MM.1S (cell line): ENCODE data around the gene PDE1A.
A peak's percentile ranks its signal among the peaks of the same experiment; 100 is the strongest.

ENCODE experiments used
- DNase-seq: peaks from one replicate; pipeline ENCODE4 v3.0.0-alpha.2; 2015
- H2AFZ ChIP-seq: fragments of 300-600 bp; sonication (generic); 2 replicates; pipeline ENCODE4 v1.6.0; 2016; ENCODE audit warnings: antibody characterized with exemption, low read length
- H3F3A ChIP-seq: fragments of 300-600 bp; sonication (generic); 2 replicates; pipeline ENCODE4 v1.6.1; 2016; ENCODE audit warnings: mild to moderate bottlenecking, antibody characterized with exemption, low read length, moderate library complexity, mixed read lengths; ENCODE audit not compliant: insufficient read depth
- H3K27ac ChIP-seq: fragments of 300-600 bp; sonication (generic); 2 replicates; pipeline ENCODE4 v1.5.1; 2016; ENCODE audit warnings: mild to moderate bottlenecking, low read length
- H3K27me3 ChIP-seq: fragments of 300-600 bp; sonication (generic); replicated peaks from 2 replicates; pipeline ENCODE4 v1.6.0; 2016; ENCODE audit warnings: low read length; ENCODE audit not compliant: insufficient read depth
- H3K36me3 ChIP-seq: fragments of 300-600 bp; sonication (generic); replicated peaks from 2 replicates; pipeline ENCODE4 v1.6.1; 2016; ENCODE audit warnings: mild to moderate bottlenecking, low read length, mixed read lengths; ENCODE audit not compliant: insufficient read depth
- H3K4me1 ChIP-seq: fragments of 300-600 bp; sonication (generic); 2 replicates; pipeline ENCODE4 v1.6.1; 2016; ENCODE audit warnings: low read length, mixed read lengths
- H3K4me2 ChIP-seq: fragments of 300-600 bp; sonication (generic); 2 replicates; pipeline ENCODE4 v1.6.0; 2016; ENCODE audit warnings: low read depth, low read length
- H3K4me3 ChIP-seq: fragments of 300-600 bp; sonication (generic); 2 replicates; pipeline ENCODE4 v1.5.1; 2016; ENCODE audit warnings: low read length, mixed read lengths
- H3K79me2 ChIP-seq: fragments of 300-600 bp; sonication (generic); 2 replicates; pipeline ENCODE4 v1.6.1; 2016; ENCODE audit warnings: mixed run types, low read length, mixed read lengths
- H3K9ac ChIP-seq: fragments of 300-600 bp; sonication (generic); 2 replicates; pipeline ENCODE4 v1.6.1; 2016; ENCODE audit warnings: low read length, mixed read lengths
- H3K9me2 ChIP-seq: fragments of 300-600 bp; sonication (generic); replicated peaks from 2 replicates; pipeline ENCODE4 v1.6.1; 2016; ENCODE audit warnings: mild to moderate bottlenecking, low read length, mixed read lengths; ENCODE audit not compliant: insufficient read depth
- H3K9me3 ChIP-seq: fragments of 300-600 bp; sonication (generic); replicated peaks from 2 replicates; pipeline ENCODE4 v1.6.1; 2016; ENCODE audit warnings: mild to moderate bottlenecking, low read length, mixed read lengths; ENCODE audit not compliant: insufficient read depth
- H4K20me1 ChIP-seq: fragments of 300-600 bp; sonication (generic); 2 replicates; pipeline ENCODE4 v1.6.1; 2016; ENCODE audit warnings: mild to moderate bottlenecking, low read length, moderate library complexity, mixed read lengths; ENCODE audit not compliant: insufficient read depth
- CTCF ChIP-seq: fragments of 300-600 bp; sonication (generic); IDR thresholded peaks from 2 replicates; pipeline ENCODE4 v1.5.1; 2016; ENCODE audit warnings: antibody characterized with exemption, low read length, mixed read lengths
- EZH2 ChIP-seq: fragments of 300-600 bp; sonication (generic); optimal IDR thresholded peaks from 2 replicates; pipeline ENCODE3; 2017; ENCODE audit warnings: low read depth, mild to moderate bottlenecking, antibody characterized with exemption, low read length, mixed read lengths
- EZH2phosphoT487 ChIP-seq: fragments of 300-600 bp; sonication (generic); IDR thresholded peaks from 2 replicates; pipeline ENCODE4 v1.6.1; 2018; ENCODE audit warnings: antibody characterized with exemption, low read length

Gene PDE1A

GRCh38 chr2:182173944-182174622 is 252.8 kb downstream of the PDE1A start:
- peak; percentile 75 for DNase-seq
- Histone ChIP-seq H3K4me1 (peaks cover 18% of the 10 kb centered on the region), H3K4me3 (peak overlapping the region; percentile 9; the same call in 1 of the 2 replicates), H3K36me3 (no peaks in the 10 kb centered on the region), H4K20me1 (no peaks in the 10 kb centered on the region), H3K27me3 (no peaks in the 10 kb centered on the region), H3K9me3 (no peaks in the 10 kb centered on the region), H3K4me2 (peak overlapping the region; percentile 36), H2AFZ (peak overlapping the region; percentile 13; the same call in 1 of the 2 replicates), H3F3A (peaks cover 4% of the 10 kb centered on the region), H3K9me2 (no peaks in the 10 kb centered on the region), H3K79me2 (no peaks in the 10 kb centered on the region), H3K27ac (peak overlapping the region; percentile 7; the same call in 1 of the 2 replicates), H3K9ac (no peak overlapping the region)
- no peak for TF ChIP-seq EZH2phosphoT487

GRCh38 chr2:182170341-182170740 is 256.5 kb downstream of the PDE1A start:
- H3K79me2 ChIP-seq, result no peaks in the 10 kb centered on the region
- H3K4me2 ChIP-seq, result 0 out of 2 replicates have a peak overlapping the region, but pooled peaks have one; percentile 7
- H3F3A ChIP-seq, result peaks cover 16% of the 10 kb centered on the region
- peak; percentile 52 for DNase-seq
- H3K9me3 ChIP-seq, result no peaks in the 10 kb centered on the region
- H3K4me3 ChIP-seq, result no peak overlapping the region
- H3K36me3 ChIP-seq, result no peaks in the 10 kb centered on the region
- H3K27me3 ChIP-seq, result no peaks in the 10 kb centered on the region
- no peak overlapping the region for H3K27ac ChIP-seq
- H3K9me2 ChIP-seq, result no peaks in the 10 kb centered on the region
- TF ChIP-seq EZH2phosphoT487, result no peak
- no peak for TF ChIP-seq EZH2
- TF ChIP-seq CTCF, result no peak
- no peaks in the 10 kb centered on the region for H4K20me1 ChIP-seq
- H2AFZ ChIP-seq, result no peak overlapping the region
- H3K9ac ChIP-seq, result no peak overlapping the region
- peaks cover 39% of the 10 kb centered on the region for H3K4me1 ChIP-seq

GRCh38 chr2:182167882-182168281 is 259.0 kb downstream of the PDE1A start:
- Histone ChIP-seq H4K20me1 (no peaks in the 10 kb centered on the region), H3K4me2 (peak overlapping the region; percentile 50), H3K4me3 (0 out of 2 replicates have a peak overlapping the region, but pooled peaks have one; percentile 3), H3K27me3 (no peaks in the 10 kb centered on the region), H3K27ac (peak overlapping the region; percentile 59; the same call in 1 of the 2 replicates), H3K9me2 (no peaks in the 10 kb centered on the region), H3K9me3 (no peaks in the 10 kb centered on the region), H3K36me3 (no peaks in the 10 kb centered on the region), H3K4me1 (peaks cover 33% of the 10 kb centered on the region), H3K9ac (peak overlapping the region; percentile 12; the same call in 1 of the 2 replicates), H3K79me2 (no peaks in the 10 kb centered on the region), H2AFZ (peak overlapping the region; percentile 1; the same call in 1 of the 2 replicates), H3F3A (peaks cover 12% of the 10 kb centered on the region)
- peak; percentile 91 for DNase-seq
- TF ChIP-seq EZH2phosphoT487 (no peak), CTCF (no peak), EZH2 (no peak)

GRCh38 chr2:182166841-182167240 is 260.0 kb downstream of the PDE1A start:
- H3K9me3 ChIP-seq, result no peaks in the 10 kb centered on the region
- H3K27ac ChIP-seq, result no peak overlapping the region
- H3K4me1 ChIP-seq, result peaks cover 33% of the 10 kb centered on the region
- peaks cover 12% of the 10 kb centered on the region for H3F3A ChIP-seq
- no peak overlapping the region for H3K4me2 ChIP-seq
- H2AFZ ChIP-seq, result no peak overlapping the region
- H3K36me3 ChIP-seq, result no peaks in the 10 kb centered on the region
- DNase-seq, result no peak
- no peak overlapping the region for H3K4me3 ChIP-seq
- no peaks in the 10 kb centered on the region for H4K20me1 ChIP-seq
- TF ChIP-seq EZH2phosphoT487 (no peak), EZH2 (no peak), CTCF (no peak)
- no peak overlapping the region for H3K9ac ChIP-seq
- no peaks in the 10 kb centered on the region for H3K27me3 ChIP-seq
- H3K9me2 ChIP-seq, result no peaks in the 10 kb centered on the region
- no peaks in the 10 kb centered on the region for H3K79me2 ChIP-seq
